ENCODE results near the gene ACOT7.

The ACOT7 gene

GRCh38 chr1:6268415-6268814 is 125.2 kb downstream of the ACOT7 start:
- H3K27me3 ChIP-seq (ENCODE audit: control insufficient read depth, low read length) = no peaks in the 10 kb centered on the region
- no peaks in the 10 kb centered on the region for H3K9me3 ChIP-seq (ENCODE audit: control insufficient read depth, insufficient read depth, low read length)
- H4K20me1 ChIP-seq (ENCODE audit: control insufficient read depth, insufficient read depth, low read depth, low read length) = 0 out of 2 replicates have a peak, but pooled peaks cover 3% of the 10 kb centered on the region
- TF ChIP-seq CTCF (IDR thresholded peaks at IDR 0.05; ENCODE audit: low read depth, low read length, poor library complexity, severe bottlenecking) (no peak), EZH2phosphoT487 (IDR thresholded peaks at IDR 0.05; ENCODE audit: borderline replicate concordance, low read length) (no peak)
- H3K36me3 ChIP-seq (ENCODE audit: control insufficient read depth, low read length) = no peaks in the 10 kb centered on the region
- H3K4me1 ChIP-seq (ENCODE audit: control insufficient read depth, low read length) = peaks cover 2% of the 10 kb centered on the region
- H3K27ac ChIP-seq (ENCODE audit: low read depth, low read length) = no peak overlapping the region
- H3F3A ChIP-seq (ENCODE audit: control insufficient read depth, insufficient read depth) = no peaks in the 10 kb centered on the region
- H3K79me2 ChIP-seq (ENCODE audit: control insufficient read depth, low read length) = no peaks in the 10 kb centered on the region
- H3K4me2 ChIP-seq (ENCODE audit: low read length) = no peak overlapping the region
- no peaks in the 10 kb centered on the region for H3K9me2 ChIP-seq (replicated peaks; ENCODE audit: control insufficient read depth, low read length)
- no peak overlapping the region for H3K4me3 ChIP-seq (ENCODE audit: low read length)

GRCh38 chr1:6267686-6268322 is 125.8 kb downstream of the ACOT7 start:
- no peaks in the 10 kb centered on the region for H3K9me2 ChIP-seq (replicated peaks; ENCODE audit: control insufficient read depth, low read length)
- no peak overlapping the region for H3K27ac ChIP-seq (ENCODE audit: low read depth, low read length)
- H3K4me1 ChIP-seq (ENCODE audit: control insufficient read depth, low read length) = peaks cover 8% of the 10 kb centered on the region
- TF ChIP-seq CTCF (IDR thresholded peaks at IDR 0.05; ENCODE audit: low read depth, low read length, poor library complexity, severe bottlenecking) = no peak
- TF ChIP-seq EZH2phosphoT487 (IDR thresholded peaks at IDR 0.05; ENCODE audit: borderline replicate concordance, low read length) = no peak
- H3F3A ChIP-seq (ENCODE audit: control insufficient read depth, insufficient read depth) = no peaks in the 10 kb centered on the region
- H3K36me3 ChIP-seq (ENCODE audit: control insufficient read depth, low read length) = no peaks in the 10 kb centered on the region
- no peaks in the 10 kb centered on the region for H3K9me3 ChIP-seq (ENCODE audit: control insufficient read depth, insufficient read depth, low read length)
- H3K4me3 ChIP-seq (ENCODE audit: low read length) = no peak overlapping the region
- H3K79me2 ChIP-seq (ENCODE audit: control insufficient read depth, low read length) = no peaks in the 10 kb centered on the region
- no peak overlapping the region for H3K4me2 ChIP-seq (ENCODE audit: low read length)
- H4K20me1 ChIP-seq (ENCODE audit: control insufficient read depth, insufficient read depth, low read depth, low read length) = peaks cover 6% of the 10 kb centered on the region; the same call in 1 of the 2 replicates
- H3K27me3 ChIP-seq (ENCODE audit: control insufficient read depth, low read length) = no peaks in the 10 kb centered on the region

GRCh38 chr1:6266641-6267040 is 126.9 kb downstream of the ACOT7 start:
- Histone ChIP-seq H4K20me1 (ENCODE audit: control insufficient read depth, insufficient read depth, low read depth, low read length) (peaks cover 6% of the 10 kb centered on the region; the same call in 1 of the 2 replicates), H3K36me3 (ENCODE audit: control insufficient read depth, low read length) (no peaks in the 10 kb centered on the region), H3K27ac (ENCODE audit: low read depth, low read length) (no peak overlapping the region), H3K9me3 (ENCODE audit: control insufficient read depth, insufficient read depth, low read length) (no peaks in the 10 kb centered on the region), H3K4me2 (ENCODE audit: low read length) (no peak overlapping the region), H3K79me2 (ENCODE audit: control insufficient read depth, low read length) (no peaks in the 10 kb centered on the region), H3K4me1 (ENCODE audit: control insufficient read depth, low read length) (peaks cover 13% of the 10 kb centered on the region), H3K27me3 (ENCODE audit: control insufficient read depth, low read length) (peaks cover 8% of the 10 kb centered on the region), H3F3A (ENCODE audit: control insufficient read depth, insufficient read depth) (no peaks in the 10 kb centered on the region), H3K9me2 (replicated peaks; ENCODE audit: control insufficient read depth, low read length) (no peaks in the 10 kb centered on the region), H3K4me3 (ENCODE audit: low read length) (no peak overlapping the region)
- no peak for TF ChIP-seq CTCF (IDR thresholded peaks at IDR 0.05; ENCODE audit: low read depth, low read length, poor library complexity, severe bottlenecking)
- TF ChIP-seq EZH2phosphoT487 (IDR thresholded peaks at IDR 0.05; ENCODE audit: borderline replicate concordance, low read length) = no peak
